ENCODE results near the gene PHACTR1. TPM values are rescaled to one million over a fixed set of nuclear protein-coding genes. Genes with fewer than 3 reads are reported as not detected.

Gene PHACTR1
- total and polyA plus RNA-seq, 4 donors: 0.31 to 1.5 (median 0.79) TPM

- Histone ChIP-seq H3K4me1 (ENCODE audit: control insufficient read depth in 4 of 4, insufficient read depth in 4 of 4, low read length in 3 of 4) (no peaks in the 10 kb centered on the region), H3K27me3 (ENCODE audit: control insufficient read depth in 4 of 4, insufficient read depth in 4 of 4, low read length in 3 of 4) (peaks cover 0 to 2% (median 0%) of the 10 kb centered on the region in 4 donors), H3K36me3 (ENCODE audit: control insufficient read depth in 4 of 4, insufficient read depth in 3 of 4, low read depth in 1 of 4, low read length in 3 of 4) (no peaks in the 10 kb centered on the region), H3K27ac (ENCODE audit: low read depth in 1 of 2, low read length in 2 of 2) (no peak overlapping the region), H3K4me3 (ENCODE audit: low read depth in 1 of 3, low read length in 3 of 3) (no peak overlapping the region), H3K9me3 (ENCODE audit: control insufficient read depth in 4 of 4, low read length in 3 of 4) (no peaks in the 10 kb centered on the region), H3K9ac (ENCODE audit: low read depth in 1 of 2, low read length in 2 of 2) (no peak overlapping the region)
- TF ChIP-seq HNF4G (IDR thresholded peaks at IDR 0.05) (no peak), REST (IDR thresholded peaks at IDR 0.05) (no peak), EGR1 (IDR thresholded peaks at IDR 0.05; ENCODE audit: low read depth in 2 of 2) (no peak), RXRA (IDR thresholded peaks at IDR 0.05) (no peak), FOXA2 (IDR thresholded peaks at IDR 0.05) (no peak), TAF1 (conservative IDR thresholded peaks at IDR 0.05) (no peak), RAD21 (IDR thresholded peaks at IDR 0.05) (no peak), ZBTB33 (IDR thresholded peaks at IDR 0.05) (no peak), CTCF (IDR thresholded peaks at IDR 0.05; ENCODE audit: low read depth, low read length, missing input control) (no peak), YY1 (IDR thresholded peaks at IDR 0.05) (no peak), MAX (IDR thresholded peaks at IDR 0.05) (no peak), JUND (IDR thresholded peaks at IDR 0.05) (no peak), GABPA (IDR thresholded peaks at IDR 0.05 in 1 of 2, conservative IDR thresholded peaks at IDR 0.05 in 1 of 2) (no peak), NR2F2 (IDR thresholded peaks at IDR 0.05) (no peak)
- 86% methylated on average over 7 of the region's 7 CpGs for WGBS
- no peak for DNase-seq (ENCODE audit: low spot score)
Measured at GRCh38 chr6:13184089-13184468, 467.5 kb downstream of the PHACTR1 start.

- Histone ChIP-seq H3K27ac (ENCODE audit: low read depth in 1 of 2, low read length in 2 of 2) (no peak overlapping the region), H3K9me3 (ENCODE audit: control insufficient read depth in 4 of 4, low read length in 3 of 4) (no peaks in the 10 kb centered on the region), H3K36me3 (ENCODE audit: control insufficient read depth in 4 of 4, insufficient read depth in 3 of 4, low read depth in 1 of 4, low read length in 3 of 4) (no peaks in the 10 kb centered on the region), H3K9ac (ENCODE audit: low read depth in 1 of 2, low read length in 2 of 2) (no peak overlapping the region), H3K27me3 (ENCODE audit: control insufficient read depth in 4 of 4, insufficient read depth in 4 of 4, low read length in 3 of 4) (peaks cover 0 to 2% (median 0%) of the 10 kb centered on the region in 4 donors), H3K4me3 (ENCODE audit: low read depth in 1 of 3, low read length in 3 of 3) (no peak overlapping the region), H3K4me1 (ENCODE audit: control insufficient read depth in 4 of 4, insufficient read depth in 4 of 4, low read length in 3 of 4) (no peaks in the 10 kb centered on the region)
- WGBS: 94% methylated on average over 10 of the region's 10 CpGs
- no peak for DNase-seq (ENCODE audit: low spot score)
- no peak for TF ChIP-seq JUND (IDR thresholded peaks at IDR 0.05)
- no peak for TF ChIP-seq ATF3 (IDR thresholded peaks at IDR 0.05)
- no peak for TF ChIP-seq YY1 (IDR thresholded peaks at IDR 0.05)
- no peak for TF ChIP-seq ZBTB33 (IDR thresholded peaks at IDR 0.05)
- no peak for TF ChIP-seq CTCF (IDR thresholded peaks at IDR 0.05; ENCODE audit: low read depth, low read length, missing input control)
- TF ChIP-seq HNF4A (conservative IDR thresholded peaks at IDR 0.05): no peak
- TF ChIP-seq SP1 (IDR thresholded peaks at IDR 0.05): no peak
- no peak for TF ChIP-seq FOXA2 (IDR thresholded peaks at IDR 0.05)
- no peak for TF ChIP-seq EGR1 (IDR thresholded peaks at IDR 0.05; ENCODE audit: low read depth in 2 of 2)
- TF ChIP-seq TAF1 (conservative IDR thresholded peaks at IDR 0.05): no peak
- TF ChIP-seq HNF4G (IDR thresholded peaks at IDR 0.05): no peak
- TF ChIP-seq NR2F2 (IDR thresholded peaks at IDR 0.05): no peak
- TF ChIP-seq MAX (IDR thresholded peaks at IDR 0.05): no peak
- no peak for TF ChIP-seq RXRA (IDR thresholded peaks at IDR 0.05)
- no peak for TF ChIP-seq GABPA (IDR thresholded peaks at IDR 0.05 in 1 of 2, conservative IDR thresholded peaks at IDR 0.05 in 1 of 2)
- TF ChIP-seq FOXA1 (IDR thresholded peaks at IDR 0.05): no peak
Measured at GRCh38 chr6:13184547-13184946, 468.0 kb downstream of the PHACTR1 start.

All from liver (tissue), 9 donors.